HS-5 (cell line): ENCODE results near the gene NPAS4.
A peak's percentile ranks its signal among the peaks of the same experiment; 100 is the strongest.
"Not testable (repeated sequence)": the region's sequence is repeated elsewhere in the genome, so short reads cannot be mapped to it uniquely, and the experiment has no call there.

Source experiments
- DNase-seq: peaks from one replicate; pipeline ENCODE4 v3.0.0-alpha.2; 2012; ENCODE audit warnings: low read depth

The NPAS4 gene

GRCh38 chr11:66457826-66458225 is 37.0 kb downstream of the NPAS4 start:
- DNase-seq, result no peak

GRCh38 chr11:66459138-66459778 is 38.4 kb downstream of the NPAS4 start:
- DNase-seq, result no peak

DNA sequence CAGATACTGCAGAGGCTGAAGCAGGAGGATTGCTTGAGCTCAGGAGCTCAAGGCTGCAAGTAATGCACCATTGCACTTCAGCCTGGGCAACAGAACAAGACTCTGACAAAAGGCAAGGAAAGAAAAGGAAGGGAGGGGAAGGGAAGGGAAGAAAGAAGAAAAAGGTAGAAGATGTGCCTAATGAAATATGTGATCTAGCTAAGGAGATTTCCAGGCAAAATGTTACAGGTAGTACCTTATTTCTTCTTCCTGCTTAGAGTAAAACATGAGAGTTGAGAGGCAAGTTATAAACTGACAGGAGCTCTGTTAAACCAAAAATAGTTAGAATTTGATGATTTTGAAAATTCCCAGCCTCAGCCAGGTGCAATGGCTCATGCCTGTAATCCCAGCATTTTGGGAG is 41.2 kb downstream of the NPAS4 start:
- no peak for DNase-seq

- no peak for DNase-seq
Measured at GRCh38 chr11:66462911-66463310, 42.1 kb downstream of the NPAS4 start.

DNA sequence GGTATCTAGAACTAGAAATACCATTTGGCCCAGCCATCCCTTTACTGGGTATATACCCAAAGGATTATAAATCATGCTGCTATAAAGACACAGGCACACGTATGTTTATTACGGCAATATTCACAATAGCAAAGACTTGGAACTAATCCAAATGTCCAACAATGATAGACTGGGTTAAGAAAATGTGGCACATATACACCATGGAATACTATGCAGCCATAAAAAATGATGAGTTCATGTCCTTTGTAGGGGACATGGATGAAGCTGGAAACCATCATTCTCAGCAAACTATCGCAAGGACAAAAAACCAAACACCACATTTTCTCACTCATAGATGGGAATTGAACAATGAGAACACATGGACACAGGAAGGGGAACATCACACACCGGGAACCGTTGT is 43.3 kb downstream of the NPAS4 start:
- DNase-seq, result not testable (repeated sequence)

DNA sequence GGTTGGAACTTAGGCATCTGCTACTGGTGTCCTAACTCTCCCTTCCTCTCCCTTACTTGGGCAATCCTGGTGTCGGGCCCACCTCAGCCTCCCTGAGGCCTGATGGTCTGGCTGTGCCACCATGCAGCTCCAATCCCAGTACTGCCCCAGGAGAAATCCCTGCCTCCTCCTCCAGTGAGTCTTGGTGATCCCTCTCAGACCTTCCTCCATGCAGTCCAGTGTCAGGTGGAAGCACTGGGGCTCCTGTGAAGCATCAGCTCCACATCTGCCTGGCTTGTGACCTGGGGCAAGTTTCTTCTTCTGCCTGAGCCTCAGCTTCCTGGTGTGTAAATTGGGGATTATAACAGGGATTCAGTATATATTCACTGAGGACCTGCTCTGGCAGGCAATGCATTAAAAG is 44.1 kb downstream of the NPAS4 start:
- no peak for DNase-seq

- no peak for DNase-seq
Measured at GRCh38 chr11:66465373-66466224, 44.8 kb downstream of the NPAS4 start.

DNA sequence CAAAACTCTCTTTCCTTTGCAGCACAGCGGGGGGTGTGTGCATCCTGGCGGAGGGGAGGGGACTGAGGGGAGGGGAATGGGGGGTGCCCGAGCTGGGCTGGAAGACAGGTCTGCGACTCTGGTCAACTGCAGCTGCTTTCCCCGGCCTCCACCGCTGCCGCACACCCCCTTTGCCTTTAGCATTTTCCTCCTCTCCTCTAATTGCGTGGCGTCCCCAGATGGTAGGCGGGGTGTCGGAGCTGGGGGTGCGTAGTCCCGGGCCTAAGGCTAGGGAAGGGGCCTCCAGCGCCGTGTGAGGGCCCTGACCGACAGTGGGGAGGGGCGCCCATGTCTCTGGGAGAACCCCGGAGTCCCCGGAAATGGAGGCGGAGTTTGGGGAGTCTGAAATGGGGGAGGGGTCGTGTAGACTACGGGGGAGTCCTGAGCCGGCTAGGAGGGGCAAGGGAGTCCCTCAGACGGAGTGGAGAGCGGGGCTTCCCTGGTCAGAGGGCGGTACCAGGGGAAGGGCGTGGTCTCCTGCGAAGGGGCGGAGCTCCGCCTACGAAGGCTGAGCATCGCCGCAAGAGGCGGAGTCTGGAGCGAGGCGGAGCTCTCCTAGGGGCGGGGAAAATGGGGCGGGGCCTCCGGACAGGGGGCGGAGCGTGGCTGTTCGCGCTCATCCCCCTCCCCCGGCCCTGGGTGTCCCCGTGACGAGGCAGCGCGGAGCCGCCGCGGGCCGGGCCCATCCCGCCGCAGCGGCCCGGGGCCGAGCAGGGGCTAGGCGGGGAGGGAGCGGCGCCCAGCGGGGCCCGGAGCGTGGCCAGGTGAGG is 45.6 kb downstream of the NPAS4 start, which contains the start of gene PELI3:
Gene PELI3 (plus strand): TSS at position 681 of the 809 bp plus-strand sequence. CDS start 1,224 bp downstream, outside the sequence.
- peak; percentile 43 for DNase-seq

GRCh38 chr11:66467034-66467659 is 46.3 kb downstream of the NPAS4 start:
- no peak for DNase-seq

DNA sequence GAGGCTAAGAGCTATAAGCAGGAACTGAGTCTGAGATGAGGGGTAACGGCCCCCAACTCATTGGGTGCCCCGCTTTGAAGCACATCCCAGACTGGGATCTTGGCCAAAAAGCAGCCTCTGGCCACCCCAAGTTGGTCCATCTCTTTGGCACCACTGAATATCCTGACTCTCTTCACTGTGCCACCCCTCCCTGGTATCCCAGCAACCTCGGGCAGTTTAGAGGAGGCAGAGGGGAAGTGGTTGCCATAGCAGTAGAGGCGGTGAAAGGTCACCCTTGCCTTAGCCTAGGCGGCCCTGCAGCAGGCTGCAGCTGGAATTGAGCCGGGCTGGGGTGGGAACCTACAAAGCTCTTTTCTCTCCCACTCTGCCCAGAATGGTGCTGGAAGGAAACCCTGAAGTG is 46.9 kb downstream of the NPAS4 start:
- DNase-seq, result no peak

DNA sequence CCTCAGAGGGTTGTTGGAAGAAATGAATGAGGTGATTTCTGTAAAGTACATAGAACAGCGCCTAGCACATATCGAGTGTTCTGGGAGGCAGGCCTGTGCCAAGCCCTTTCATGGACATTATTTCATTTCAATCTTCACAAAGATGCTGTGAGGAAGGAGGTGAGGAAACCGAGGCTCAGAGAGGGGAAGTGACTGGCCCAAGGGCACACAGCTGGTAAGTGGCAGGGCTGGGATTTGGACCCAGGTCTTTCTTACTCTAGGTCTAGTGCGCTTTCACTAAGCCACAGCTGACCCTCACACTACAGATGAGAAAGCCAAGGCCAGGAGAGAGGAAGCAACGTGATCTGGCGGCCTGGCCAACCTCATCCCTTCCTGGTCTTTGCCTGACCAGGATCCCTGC is 47.9 kb downstream of the NPAS4 start:
- DNase-seq, result no peak

- no peak for DNase-seq
Measured at GRCh38 chr11:66469441-66469840, 48.6 kb downstream of the NPAS4 start.

DNA sequence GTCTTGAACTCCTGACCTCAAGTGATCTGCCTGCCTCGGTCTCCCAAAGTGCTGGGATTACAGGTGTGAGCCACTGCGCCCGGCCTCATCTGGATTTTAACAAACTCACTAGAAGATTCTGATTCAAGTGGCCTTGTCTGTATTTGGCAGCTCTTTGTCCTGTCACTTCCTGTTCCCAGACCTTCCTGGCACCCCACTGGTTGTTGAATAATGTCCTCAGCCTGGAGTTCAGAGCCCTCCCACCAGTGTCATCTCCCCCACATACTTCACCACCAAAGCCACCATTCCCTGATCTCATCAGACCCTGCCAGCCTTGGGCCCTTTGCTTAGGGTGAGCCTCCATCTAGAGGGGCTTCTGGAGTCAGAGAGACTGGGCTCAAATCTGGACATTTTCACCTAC is 49.2 kb downstream of the NPAS4 start:
- no peak for DNase-seq

DNA sequence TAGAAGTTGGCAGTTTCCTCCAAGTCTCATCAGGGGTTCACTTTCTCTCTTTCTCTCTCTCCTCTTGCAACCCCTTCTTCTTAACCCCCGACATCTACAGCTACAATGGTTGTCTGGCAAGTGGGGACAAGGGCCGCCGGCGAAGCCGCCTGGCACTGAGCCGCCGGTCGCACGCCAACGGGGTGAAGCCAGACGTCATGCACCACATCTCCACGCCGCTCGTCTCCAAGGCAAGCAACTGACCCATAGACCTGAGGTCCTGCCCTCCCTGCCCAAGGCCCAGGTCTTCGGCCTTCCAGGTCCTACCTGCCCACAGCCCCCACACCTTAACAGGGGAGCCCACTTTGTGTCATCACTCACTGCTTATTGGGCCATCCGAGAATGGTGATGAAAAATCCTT is 50.3 kb downstream of the NPAS4 start:
- no peak for DNase-seq

GRCh38 chr11:66472054-66472453 is 51.2 kb downstream of the NPAS4 start:
- DNase-seq, result no peak

DNA sequence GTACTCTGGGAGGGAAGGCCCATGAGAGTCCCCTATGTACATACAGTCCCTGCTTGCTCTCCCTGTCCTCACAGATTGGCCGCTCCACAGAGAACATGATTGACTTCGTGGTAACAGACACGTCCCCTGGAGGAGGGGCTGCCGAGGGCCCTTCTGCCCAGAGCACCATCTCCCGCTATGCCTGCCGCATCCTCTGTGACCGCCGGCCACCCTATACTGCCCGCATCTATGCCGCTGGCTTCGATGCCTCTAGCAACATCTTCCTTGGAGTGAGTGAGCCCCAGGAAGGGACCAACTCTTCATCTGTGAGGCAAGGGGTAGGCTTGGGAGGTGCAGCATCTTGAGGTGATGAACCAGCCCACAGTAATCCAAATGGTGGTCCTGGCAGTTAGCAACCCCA is 52.3 kb downstream of the NPAS4 start:
- DNase-seq, result no peak

- DNase-seq, result no peak
Measured at GRCh38 chr11:66473608-66474515, 53.0 kb downstream of the NPAS4 start.

DNA sequence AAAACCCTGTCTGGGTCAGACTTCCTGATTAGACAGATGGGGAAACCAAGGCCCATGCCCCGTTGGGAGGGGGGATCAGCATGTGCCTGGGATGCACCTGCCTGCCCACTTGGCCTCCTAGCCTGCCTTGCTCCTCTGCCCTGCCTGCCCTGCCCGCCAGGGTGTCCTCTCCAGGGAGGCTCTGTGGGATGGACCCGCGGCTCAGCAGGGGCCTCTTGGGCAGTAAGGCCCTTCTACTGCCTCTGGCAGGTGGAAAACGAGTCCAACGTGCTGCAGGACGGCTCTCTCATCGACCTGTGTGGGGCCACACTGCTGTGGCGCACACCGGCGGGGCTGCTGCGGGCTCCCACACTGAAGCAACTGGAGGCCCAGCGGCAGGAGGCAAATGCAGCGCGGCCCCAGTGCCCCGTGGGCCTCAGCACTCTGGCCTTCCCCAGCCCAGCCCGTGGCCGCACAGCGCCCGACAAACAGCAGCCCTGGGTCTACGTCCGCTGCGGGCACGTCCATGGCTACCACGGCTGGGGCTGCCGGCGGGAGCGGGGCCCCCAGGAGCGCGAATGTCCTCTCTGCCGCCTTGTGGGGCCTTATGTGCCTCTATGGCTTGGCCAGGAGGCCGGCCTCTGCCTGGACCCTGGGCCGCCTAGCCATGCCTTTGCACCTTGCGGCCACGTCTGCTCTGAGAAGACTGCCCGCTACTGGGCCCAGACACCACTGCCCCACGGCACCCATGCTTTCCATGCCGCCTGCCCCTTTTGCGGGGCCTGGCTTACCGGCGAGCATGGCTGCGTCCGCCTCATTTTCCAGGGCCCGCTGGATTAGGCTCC is 54.7 kb downstream of the NPAS4 start:
- DNase-seq, result no peak
